NK-92 treated with Interleukin-12 subunit alpha and Interleukin-12 subunit beta, amount 100 ng/mL, for 24 hours (cell line): ENCODE results near the gene PTCD2.

Source experiments
- DNase-seq: peaks from one replicate; lab custom pipeline; 2025; lab: John Stamatoyannopoulos, UW

Gene PTCD2

DNA sequence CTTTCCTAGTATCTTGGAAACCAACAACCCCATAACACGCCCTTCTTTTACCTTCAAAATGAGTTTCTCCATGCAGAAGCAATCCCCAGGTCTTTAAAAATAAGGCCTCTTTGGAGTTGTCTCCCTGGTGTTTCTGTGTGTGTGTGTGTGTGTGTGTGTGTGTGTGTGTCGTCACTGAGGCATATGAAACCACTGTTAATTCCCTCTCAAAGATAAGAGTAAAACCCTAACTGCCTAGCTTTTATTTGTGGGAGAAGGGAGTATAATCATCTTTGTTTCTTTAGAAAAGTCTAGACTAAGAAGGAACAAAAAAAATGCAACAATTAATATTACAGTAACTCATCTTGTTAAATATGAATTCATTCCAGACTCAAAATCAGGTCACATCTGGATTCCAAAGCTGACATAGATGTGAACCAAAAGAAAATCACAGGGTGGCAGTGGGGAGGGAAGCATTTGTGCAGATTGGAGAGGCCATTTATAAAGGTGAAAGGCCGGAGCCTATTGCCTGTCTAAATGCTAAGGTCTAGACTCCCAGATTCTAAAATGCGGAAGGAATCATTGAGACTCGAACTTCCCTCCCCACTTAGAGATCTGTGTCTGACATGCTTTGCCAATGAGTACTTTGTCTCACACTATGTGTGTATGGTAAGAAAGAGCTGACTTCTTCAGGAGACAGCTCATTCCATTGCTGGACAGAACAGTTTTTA is 95.6 kb downstream of the PTCD2 start:
- DNase-seq, result no peak

DNA sequence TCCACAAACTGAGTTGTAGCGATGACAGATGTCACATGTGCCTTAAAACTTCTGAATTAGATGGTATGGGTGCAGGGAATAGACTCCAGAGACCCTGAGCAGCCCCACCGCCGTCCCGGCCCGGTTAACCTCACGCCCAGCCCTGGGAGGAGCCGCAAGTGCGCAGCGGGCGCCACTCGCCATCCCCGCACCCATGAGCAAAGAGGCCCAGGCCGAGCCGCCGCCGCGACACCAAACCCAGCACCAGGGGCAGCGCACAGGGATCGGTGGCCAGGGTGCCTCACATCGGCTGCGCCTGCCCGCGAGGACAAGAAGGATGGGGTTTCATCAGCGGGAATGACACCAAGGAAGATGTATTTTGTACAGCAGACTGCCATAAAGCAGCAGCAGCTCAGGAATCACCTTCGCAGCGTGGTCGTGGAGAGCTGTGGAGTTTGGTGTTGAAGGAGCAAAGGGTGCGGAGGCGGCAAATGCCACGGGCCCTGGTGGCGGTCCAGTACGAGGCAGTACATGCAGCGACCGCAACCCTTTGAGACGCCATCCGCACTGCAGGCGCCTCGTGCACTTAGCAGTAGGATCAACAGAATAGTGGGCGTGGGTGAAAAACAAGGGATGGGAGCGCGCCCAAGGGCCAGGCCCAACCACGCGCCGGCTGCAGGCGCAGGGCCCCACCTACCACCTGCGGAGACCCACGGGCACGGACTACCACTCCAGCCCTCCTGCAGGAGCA is 97.3 kb downstream of the PTCD2 start:
- no peak for DNase-seq
